Endothelial cell (in vitro differentiated cells): ENCODE data around the gene PRKCH. TPM values are rescaled to one million over a fixed set of nuclear protein-coding genes. Genes with fewer than 3 reads are reported as not detected.

Experiments used
- DNase-seq: peaks from one replicate; pipeline ENCODE4 v3.0.0; 2021; ENCODE audit warnings: low spot score
- H3K27ac Mint-ChIP-seq: one replicate; pipeline ENCODE4 v1.8.0; 2021; ENCODE audit warnings: mixed read lengths, inconsistent platforms; ENCODE audit not compliant: unreplicated experiment
- H3K27me3 Mint-ChIP-seq: one replicate; pipeline ENCODE4 v1.8.0; 2021; ENCODE audit warnings: mild to moderate bottlenecking, moderate library complexity, mixed read lengths, inconsistent platforms; ENCODE audit not compliant: unreplicated experiment
- H3K36me3 Mint-ChIP-seq: one replicate; pipeline ENCODE4 v1.8.0; 2021; ENCODE audit warnings: mild to moderate bottlenecking, low read depth, mixed read lengths, inconsistent platforms; ENCODE audit not compliant: unreplicated experiment
- H3K4me1 Mint-ChIP-seq: one replicate; pipeline ENCODE4 v1.8.0; 2021; ENCODE audit warnings: mild to moderate bottlenecking, mixed read lengths, inconsistent platforms; ENCODE audit not compliant: unreplicated experiment
- H3K4me3 Mint-ChIP-seq: one replicate; pipeline ENCODE4 v1.8.0; 2021; ENCODE audit warnings: mild to moderate bottlenecking, mixed read lengths, inconsistent platforms; ENCODE audit not compliant: unreplicated experiment
- H3K9me3 Mint-ChIP-seq: one replicate; pipeline ENCODE4 v1.8.0; 2021; ENCODE audit warnings: mixed read lengths, inconsistent platforms; ENCODE audit not compliant: unreplicated experiment
- total RNA-seq: library from RNA; stranded (reverse); fragmentation: NEBNext Ultra II Directional; extraction: Animal tissue kit (Norgen Biotek cat#: 25700); gene quantifications from one replicate; pipeline ENCODE4 v1.2.1, GENCODE V29; 2021; ENCODE audit not compliant: unreplicated experiment
- TF ChIP-seq, protein P1 (sequence below): fragments of 200-600 bp; sonication (generic); IDR thresholded peaks from one replicate; pipeline ENCODE4 v1.5.0; 2021; ENCODE audit warnings: antibody characterized with exemption; ENCODE audit not compliant: unreplicated experiment

PRKCH gene
- total RNA-seq, 1 donor from 2014 or later: 42.5 TPM

DNA sequence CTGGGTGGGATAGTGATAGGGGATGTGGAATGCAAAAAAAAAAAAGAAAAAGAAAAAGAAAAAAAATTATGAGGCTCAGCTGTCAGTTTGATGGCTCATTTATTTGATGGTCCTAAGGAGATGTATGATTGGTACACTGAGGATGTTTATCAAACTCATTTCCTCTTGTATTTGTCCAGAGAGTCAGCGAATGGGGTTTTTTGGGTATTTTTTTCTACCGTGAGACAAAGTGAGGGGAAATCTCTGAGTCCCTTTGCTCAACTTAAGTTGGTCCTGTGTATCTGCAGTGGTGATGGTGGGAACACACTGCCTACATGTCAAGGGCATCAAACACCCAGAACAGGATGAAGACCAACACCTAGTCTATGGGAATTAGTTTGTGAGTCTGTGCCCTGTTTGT lies 197.0 kb downstream of the PRKCH start:
- H3K27me3 Mint-ChIP-seq: peaks cover 5% of the 10 kb centered on the region
- H3K4me3 Mint-ChIP-seq: no peak overlapping the region
- no peaks in the 10 kb centered on the region for H3K9me3 Mint-ChIP-seq
- peaks cover 5% of the 10 kb centered on the region for H3K36me3 Mint-ChIP-seq
- DNase-seq: no peak
- peaks cover 8% of the 10 kb centered on the region for H3K4me1 Mint-ChIP-seq
- TF ChIP-seq, protein P1, sequence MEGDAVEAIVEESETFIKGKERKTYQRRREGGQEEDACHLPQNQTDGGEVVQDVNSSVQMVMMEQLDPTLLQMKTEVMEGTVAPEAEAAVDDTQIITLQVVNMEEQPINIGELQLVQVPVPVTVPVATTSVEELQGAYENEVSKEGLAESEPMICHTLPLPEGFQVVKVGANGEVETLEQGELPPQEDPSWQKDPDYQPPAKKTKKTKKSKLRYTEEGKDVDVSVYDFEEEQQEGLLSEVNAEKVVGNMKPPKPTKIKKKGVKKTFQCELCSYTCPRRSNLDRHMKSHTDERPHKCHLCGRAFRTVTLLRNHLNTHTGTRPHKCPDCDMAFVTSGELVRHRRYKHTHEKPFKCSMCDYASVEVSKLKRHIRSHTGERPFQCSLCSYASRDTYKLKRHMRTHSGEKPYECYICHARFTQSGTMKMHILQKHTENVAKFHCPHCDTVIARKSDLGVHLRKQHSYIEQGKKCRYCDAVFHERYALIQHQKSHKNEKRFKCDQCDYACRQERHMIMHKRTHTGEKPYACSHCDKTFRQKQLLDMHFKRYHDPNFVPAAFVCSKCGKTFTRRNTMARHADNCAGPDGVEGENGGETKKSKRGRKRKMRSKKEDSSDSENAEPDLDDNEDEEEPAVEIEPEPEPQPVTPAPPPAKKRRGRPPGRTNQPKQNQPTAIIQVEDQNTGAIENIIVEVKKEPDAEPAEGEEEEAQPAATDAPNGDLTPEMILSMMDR: no peak
- no peak overlapping the region for H3K27ac Mint-ChIP-seq

DNA sequence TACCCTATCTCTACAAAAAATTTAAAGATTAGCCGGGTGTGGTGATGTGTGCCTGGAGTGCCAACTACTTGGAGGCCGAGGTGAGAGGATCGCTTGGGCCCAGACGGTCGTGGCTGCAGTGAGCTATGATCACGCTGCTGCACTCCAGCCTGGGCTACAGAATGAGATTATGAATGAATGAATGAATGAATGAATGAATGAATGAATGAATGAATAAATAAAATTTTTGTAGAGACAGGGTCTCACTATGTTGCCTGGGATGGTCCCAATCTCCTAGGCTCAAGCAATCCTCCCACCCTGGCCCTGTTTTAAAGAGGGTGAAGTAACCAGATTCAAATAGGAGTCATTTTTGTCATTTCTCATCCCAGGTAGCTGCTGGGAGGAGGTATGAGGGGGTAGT lies 197.7 kb downstream of the PRKCH start:
- DNase-seq: no peak
- H3K36me3 Mint-ChIP-seq: peaks cover 5% of the 10 kb centered on the region
- H3K27ac Mint-ChIP-seq: no peak overlapping the region
- H3K4me1 Mint-ChIP-seq: peaks cover 8% of the 10 kb centered on the region
- H3K9me3 Mint-ChIP-seq: no peaks in the 10 kb centered on the region
- H3K27me3 Mint-ChIP-seq: peaks cover 5% of the 10 kb centered on the region
- TF ChIP-seq, protein P1: no peak
- H3K4me3 Mint-ChIP-seq: no peak overlapping the region

DNA sequence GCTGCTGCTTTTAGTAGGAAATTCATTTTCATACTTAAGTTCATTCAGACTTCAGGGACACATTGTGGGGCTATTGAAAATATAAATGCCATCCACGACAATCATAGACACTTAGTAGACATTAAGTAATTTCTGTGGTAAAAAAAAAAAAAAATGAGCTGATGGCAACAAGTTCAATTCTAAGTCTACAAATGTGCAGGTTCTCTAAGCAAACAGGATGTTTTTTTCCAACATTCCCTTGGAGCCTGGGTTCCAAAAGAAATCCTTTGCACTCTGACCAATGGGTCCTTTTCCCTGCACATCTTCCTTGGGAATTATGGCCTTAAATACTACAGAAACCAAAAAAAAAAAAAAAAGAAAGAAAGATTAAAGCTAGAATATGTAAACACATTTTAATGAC lies 198.4 kb downstream of the PRKCH start:
- TF ChIP-seq, protein P1: no peak
- peaks cover 5% of the 10 kb centered on the region for H3K36me3 Mint-ChIP-seq
- no peak for DNase-seq
- no peaks in the 10 kb centered on the region for H3K9me3 Mint-ChIP-seq
- H3K4me3 Mint-ChIP-seq: no peak overlapping the region
- H3K27ac Mint-ChIP-seq: no peak overlapping the region
- peaks cover 5% of the 10 kb centered on the region for H3K27me3 Mint-ChIP-seq
- peaks cover 8% of the 10 kb centered on the region for H3K4me1 Mint-ChIP-seq

DNA sequence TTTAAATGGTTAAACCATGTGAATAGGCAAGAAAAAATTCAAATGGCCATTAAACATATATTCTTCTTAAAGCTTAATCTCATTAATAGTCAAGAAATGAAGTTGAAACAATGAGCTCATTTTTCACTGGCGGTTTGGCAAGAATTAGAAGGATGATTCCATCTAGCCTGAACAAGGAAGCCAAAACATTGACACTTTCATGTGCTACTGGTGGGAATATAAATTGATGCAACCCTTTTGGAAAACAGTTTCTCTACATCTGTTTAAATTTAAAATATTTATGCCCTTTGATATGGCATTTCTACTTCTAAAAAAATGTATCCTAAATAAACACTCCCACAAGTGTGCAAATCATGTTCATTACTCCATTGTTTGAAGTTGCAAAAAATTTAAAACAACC lies 199.2 kb downstream of the PRKCH start:
- TF ChIP-seq, protein P1: no peak
- Mint-ChIP-seq H3K4me3 (no peak overlapping the region), H3K27me3 (peaks cover 5% of the 10 kb centered on the region), H3K4me1 (peaks cover 15% of the 10 kb centered on the region), H3K9me3 (no peaks in the 10 kb centered on the region), H3K27ac (no peak overlapping the region), H3K36me3 (peaks cover 5% of the 10 kb centered on the region)
- no peak for DNase-seq

- Mint-ChIP-seq H3K27me3 (peaks cover 5% of the 10 kb centered on the region), H3K9me3 (no peaks in the 10 kb centered on the region), H3K4me3 (no peak overlapping the region), H3K4me1 (peaks cover 27% of the 10 kb centered on the region), H3K36me3 (peaks cover 5% of the 10 kb centered on the region), H3K27ac (no peak overlapping the region)
- TF ChIP-seq, protein P1: no peak
- DNase-seq: no peak
Observed at GRCh38 chr14:61521773-61522172, 200.4 kb downstream of the PRKCH start.
